HFFc6 (cell line): ENCODE measurements around the gene ACTR3C. TPM values are rescaled to one million over a fixed set of nuclear protein-coding genes. Genes with fewer than 3 reads are reported as not detected.

Experiments used
- DNase-seq: peaks from one replicate; pipeline ENCODE4 v3.0.0-alpha.2; 2018
- H3K27ac Mint-ChIP-seq: 2 replicates; pipeline ENCODE4 v1.8.0; 2020; ENCODE audit warnings: mild to moderate bottlenecking, mixed read lengths
- H3K27me3 Mint-ChIP-seq: 2 replicates; pipeline ENCODE4 v1.8.0; 2021; ENCODE audit warnings: mild to moderate bottlenecking, moderate library complexity, mixed read lengths; ENCODE audit not compliant: insufficient read depth
- H3K36me3 Mint-ChIP-seq: 2 replicates; pipeline ENCODE4 v1.8.0; 2021; ENCODE audit warnings: low read depth, mixed read lengths
- H3K4me1 Mint-ChIP-seq: 2 replicates; pipeline ENCODE4 v1.8.0; 2020; ENCODE audit warnings: low read depth, mixed read lengths
- H3K4me3 Mint-ChIP-seq: 2 replicates; pipeline ENCODE4 v1.8.0; 2020; ENCODE audit warnings: mild to moderate bottlenecking, moderate library complexity, mixed read lengths
- H3K9me3 Mint-ChIP-seq: 2 replicates; pipeline ENCODE4 v1.8.0; 2020; ENCODE audit warnings: mild to moderate bottlenecking, mixed read lengths
- CTCF ChIP-seq: fragments of 200-600 bp; sonication (generic); IDR thresholded peaks from 2 replicates; pipeline ENCODE4 v1.5.0; 2021; ENCODE audit warnings: antibody characterized with exemption, mild to moderate bottlenecking
- total RNA-seq, 6 experiments: library from RNA; stranded (reverse); fragmentation: NEBNext Ultra II Directional; extraction: Animal tissue kit (Norgen Biotek cat#: 25700); gene quantifications; 2 replicates in 1 of 6; 3 replicates in 5 of 6; pipeline ENCODE4 v1.2.3, GENCODE V29; 2021

ACTR3C gene
- total RNA-seq, 6 experiments from 2014 or later: not detected

- Mint-ChIP-seq H3K9me3 (no peaks in the 10 kb centered on the region), H3K27me3 (peaks cover 30% of the 10 kb centered on the region), H3K4me1 (peaks cover 6% of the 10 kb centered on the region; the same call in 1 of the 2 replicates), H3K4me3 (no peak within 1 kb of the TSS), H3K36me3 (no peaks in the 10 kb centered on the region), H3K27ac (no peak within 1 kb of the TSS)
- no peak for TF ChIP-seq CTCF
- no peak for DNase-seq
These were observed 18.1 kb upstream of the ACTR3C start, which contains the start of gene RARRES2 for GRCh38 chr7:150341263-150342120. Gene RARRES2, minus strand, starts transcription at chr7:150341629. Its CDS starts 1,020 bp downstream, at chr7:150340609.

DNA sequence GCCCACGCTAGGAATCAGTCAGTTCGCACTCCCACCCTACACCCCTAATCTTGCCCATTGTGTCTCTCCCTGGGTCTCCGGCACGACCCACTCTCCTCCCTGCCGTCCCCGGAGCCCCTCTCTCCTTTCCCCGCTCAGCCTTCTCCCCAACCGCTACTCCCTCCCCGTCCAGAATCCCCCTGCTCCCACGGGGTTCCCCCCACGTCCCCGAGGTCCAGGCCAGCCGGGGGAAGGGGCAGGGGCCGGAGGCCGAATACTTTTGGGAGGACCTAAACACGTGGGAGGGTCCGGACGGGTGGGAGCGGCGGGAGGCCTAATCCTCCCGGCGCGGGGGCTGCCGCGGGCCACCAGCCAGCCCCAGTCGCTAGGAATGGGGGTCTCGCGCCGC is 17.5 kb upstream of the ACTR3C start:
- Mint-ChIP-seq H3K27ac (no peak overlapping the region), H3K27me3 (peaks cover 30% of the 10 kb centered on the region), H3K9me3 (no peaks in the 10 kb centered on the region), H3K4me1 (peaks cover 6% of the 10 kb centered on the region; the same call in 1 of the 2 replicates), H3K4me3 (no peak overlapping the region), H3K36me3 (no peaks in the 10 kb centered on the region)
- no peak for DNase-seq
- no peak for TF ChIP-seq CTCF

DNA sequence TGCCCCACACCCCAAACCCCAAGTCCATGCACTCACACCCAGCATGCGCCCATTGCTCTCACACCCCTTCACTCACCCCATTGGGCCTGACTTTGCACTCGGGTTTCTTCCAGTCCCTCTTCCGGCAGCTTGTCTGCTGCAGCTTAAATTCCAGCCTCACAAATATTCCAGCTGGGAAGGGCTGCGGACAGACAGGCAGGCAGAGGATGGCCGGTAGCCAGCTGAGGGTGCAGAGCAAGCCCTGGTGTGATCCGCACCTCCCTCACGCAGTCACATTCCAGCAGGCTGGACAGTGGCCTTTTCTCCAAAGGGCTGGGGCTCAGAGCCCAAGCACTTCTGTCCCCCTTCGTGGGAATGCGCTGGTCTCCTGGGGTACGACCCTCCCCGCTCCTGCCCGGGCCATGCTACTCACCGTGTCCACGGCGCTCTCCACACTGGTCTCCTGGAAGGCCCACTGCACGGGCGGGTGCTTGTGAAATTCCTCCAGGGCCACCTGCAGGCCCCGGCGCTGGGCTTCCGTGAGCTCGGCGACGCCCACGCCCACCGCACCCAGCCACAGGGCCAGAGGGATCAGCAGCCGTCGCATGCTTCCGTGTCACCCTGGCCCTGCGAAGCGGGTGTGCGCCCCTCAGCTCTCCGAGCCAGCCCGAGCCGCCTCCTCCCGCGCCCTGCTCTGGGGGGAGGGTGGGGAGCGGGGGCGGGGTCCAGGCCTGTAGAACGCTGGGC is 16.8 kb upstream of the ACTR3C start:
- H3K27ac Mint-ChIP-seq: no peak overlapping the region
- H3K9me3 Mint-ChIP-seq: no peaks in the 10 kb centered on the region
- no peak for DNase-seq
- H3K4me3 Mint-ChIP-seq: no peak overlapping the region
- no peaks in the 10 kb centered on the region for H3K36me3 Mint-ChIP-seq
- H3K4me1 Mint-ChIP-seq: peaks cover 7% of the 10 kb centered on the region; the same call in 1 of the 2 replicates
- TF ChIP-seq CTCF: no peak
- H3K27me3 Mint-ChIP-seq: peaks cover 28% of the 10 kb centered on the region

- no peak for DNase-seq
- Mint-ChIP-seq H3K9me3 (no peaks in the 10 kb centered on the region), H3K27me3 (peaks cover 28% of the 10 kb centered on the region), H3K36me3 (no peaks in the 10 kb centered on the region), H3K4me3 (no peak overlapping the region), H3K4me1 (peaks cover 12% of the 10 kb centered on the region; the same call in 1 of the 2 replicates), H3K27ac (no peak overlapping the region)
- TF ChIP-seq CTCF: no peak
These were observed 16.1 kb upstream of the ACTR3C start for GRCh38 chr7:150339409-150339809.

- DNase-seq: no peak
- Mint-ChIP-seq H3K4me1 (peaks cover 12% of the 10 kb centered on the region; the same call in 1 of the 2 replicates), H3K4me3 (no peak overlapping the region), H3K36me3 (no peaks in the 10 kb centered on the region), H3K9me3 (no peaks in the 10 kb centered on the region), H3K27ac (no peak overlapping the region), H3K27me3 (peaks cover 30% of the 10 kb centered on the region)
- no peak for TF ChIP-seq CTCF
These were observed 15.0 kb upstream of the ACTR3C start for GRCh38 chr7:150338166-150338829.
